Keratinocyte (primary cell): ENCODE results near the gene PIGN. TPM values are rescaled to one million over a fixed set of nuclear protein-coding genes. Genes with fewer than 3 reads are reported as not detected.

Source experiments
- DNase-seq: peaks from one replicate; pipeline ENCODE4 v3.0.0-alpha.2; 2011; ENCODE audit warnings: low read depth, missing footprints, low spot score
- FAIRE-seq: peaks from 2 replicates; lab custom pipeline; 2011; peaks lifted over from hg19 to GRCh38; lab: Jason Lieb, UNC
- H2AFZ ChIP-seq: 2 replicates; pipeline ENCODE4 v1.6.0; 2012; ENCODE audit warnings: low read length, control low read depth, inconsistent platforms; ENCODE audit not compliant: control insufficient read depth
- H3K27ac ChIP-seq: 2 replicates; pipeline ENCODE4 v1.5.1; 2011; ENCODE audit warnings: low read length; ENCODE audit not compliant: control insufficient read depth, insufficient read depth
- H3K27me3 ChIP-seq: 3 replicates; pipeline ENCODE4 v1.6.0; 2011; ENCODE audit warnings: low read length; ENCODE audit not compliant: control insufficient read depth, insufficient read depth; ENCODE audit errors: extremely low read depth
- H3K36me3 ChIP-seq, 2 experiments: 2 replicates in 1 of 2; 3 replicates in 1 of 2; pipeline ENCODE4 v1.5.1; 2011; ENCODE audit warnings: low read length in 2 of 2, mild to moderate bottlenecking in 1 of 2; ENCODE audit not compliant: control insufficient read depth in 2 of 2, insufficient read depth in 2 of 2; ENCODE audit errors: extremely low read depth in 1 of 2
- H3K4me1 ChIP-seq: 3 replicates; pipeline ENCODE4 v1.5.1; 2011; ENCODE audit warnings: low read length; ENCODE audit not compliant: control insufficient read depth, insufficient read depth; ENCODE audit errors: extremely low read depth
- H3K4me2 ChIP-seq: 3 replicates; pipeline ENCODE4 v1.6.0; 2011; ENCODE audit warnings: low read depth, low read length; ENCODE audit not compliant: control insufficient read depth, insufficient read depth; ENCODE audit errors: extremely low read depth
- H3K4me3 ChIP-seq, 3 experiments: fragments of 200-600 bp in 1 of 3; sonication (generic) in 1 of 3; 2 replicates in 2 of 3; 3 replicates in 1 of 3; pipeline ENCODE4 v1.5.1; 2011 to 2016; ENCODE audit warnings: low read length in 3 of 3, mild to moderate bottlenecking in 3 of 3, control low read depth in 2 of 3, inconsistent platforms in 1 of 3, low read depth in 1 of 3, mixed read lengths in 1 of 3, mixed run types in 1 of 3, moderate library complexity in 1 of 3; ENCODE audit not compliant: control insufficient read depth in 2 of 3, insufficient read depth in 2 of 3; ENCODE audit errors: extremely low read depth in 1 of 3
- H3K79me2 ChIP-seq: 2 replicates; pipeline ENCODE4 v1.6.0; 2012; ENCODE audit warnings: low read length; ENCODE audit not compliant: control insufficient read depth, insufficient read depth
- H3K9ac ChIP-seq: 3 replicates; pipeline ENCODE4 v1.6.0; 2011; ENCODE audit warnings: low read length; ENCODE audit not compliant: control insufficient read depth, insufficient read depth; ENCODE audit errors: extremely low read depth
- H3K9me1 ChIP-seq: 3 replicates; pipeline ENCODE4 v1.6.0; 2011; ENCODE audit warnings: low read length; ENCODE audit not compliant: control insufficient read depth, insufficient read depth; ENCODE audit errors: extremely low read depth
- H3K9me3 ChIP-seq: 2 replicates; pipeline ENCODE4 v1.5.1; 2012; ENCODE audit warnings: low read depth, low read length; ENCODE audit not compliant: control insufficient read depth
- H4K20me1 ChIP-seq: 3 replicates; pipeline ENCODE4 v1.6.0; 2011; ENCODE audit warnings: low read length; ENCODE audit not compliant: control insufficient read depth, insufficient read depth; ENCODE audit errors: extremely low read depth
- CTCF ChIP-seq, 3 experiments: IDR thresholded peaks in 1 of 3; conservative IDR thresholded peaks in 1 of 3; optimal IDR thresholded peaks in 1 of 3; 2 replicates in 2 of 3; 3 replicates in 1 of 3; pipeline versions ENCODE3 to v1.5.1; 2011; ENCODE audit warnings: low read length in 3 of 3, mild to moderate bottlenecking in 3 of 3, moderate library complexity in 2 of 3, control low read depth in 1 of 3, inconsistent platforms in 1 of 3; ENCODE audit not compliant: insufficient read depth in 2 of 3; ENCODE audit errors: extremely low read depth in 1 of 3
- EZH2 ChIP-seq: IDR thresholded peaks from one replicate; pipeline ENCODE4 v1.6.1; 2012; ENCODE audit warnings: inconsistent platforms, mild to moderate bottlenecking, low read length, moderate library complexity
- dilution Hi-C: fragments of 300-500 bp; cut with MboI; formaldehyde crosslinking; loops from one replicate; pipeline ENCODE4 v1.7.0; 2020; ENCODE audit warnings: low sequenced_read_pairs; ENCODE audit not compliant: extremely low pct_ligation_motif_present
- polyA plus RNA-seq, 5 experiments: library from polyadenylated mRNA; depleted of rRNA in 3 of 5; stranded (reverse) in 3 of 5; stranded (forward) in 1 of 5; unstranded in 1 of 5; fragments of >200 nt; gene quantifications; 1 replicate in 1 of 5; 2 replicates in 3 of 5; 3 replicates in 1 of 5; pipeline versions ENCODE4 v1.2.1 to v1.2.3, GENCODE V29; 2011 to 2012; ENCODE audit warnings: missing spikeins in 2 of 5, low read depth in 1 of 5, low replicate concordance in 1 of 5

PIGN gene
- polyA plus RNA-seq, 1 donor (not counting 4 experiments of a cell fraction or from before 2014, with no cell fraction given), result 41.2 TPM

- DNase-seq, result no peak
- H3K4me3 ChIP-seq, result no peak overlapping the region
- no peak overlapping the region for H3K4me2 ChIP-seq
- H4K20me1 ChIP-seq, result no peaks in the 10 kb centered on the region
- no peaks in the 10 kb centered on the region for H3K9me1 ChIP-seq
- TF ChIP-seq EZH2 (no peak), CTCF (optimal IDR thresholded peaks at IDR 0.05 in 1 of 3, IDR thresholded peaks at IDR 0.05 in 1 of 3, conservative IDR thresholded peaks at IDR 0.05 in 1 of 3; ENCODE audit: extremely low read depth in 1 of 3, insufficient read depth in 2 of 3, low read length in 3 of 3) (no peak)
- H3K9ac ChIP-seq, result no peak overlapping the region
- H3K9me3 ChIP-seq, result no peaks in the 10 kb centered on the region
- H3K4me1 ChIP-seq, result no peaks in the 10 kb centered on the region
- FAIRE-seq, result no peak
- no peak overlapping the region for H2AFZ ChIP-seq
- no peak overlapping the region for H3K27ac ChIP-seq
- no peaks in the 10 kb centered on the region for H3K27me3 ChIP-seq
- H3K36me3 ChIP-seq, result peaks cover 0 to 2% of the 10 kb centered on the region in 2 experiments
- dilution Hi-C loops, result no loop called here
- peaks cover 22% of the 10 kb centered on the region for H3K79me2 ChIP-seq
These were observed 27.9 kb upstream of the PIGN start for GRCh38 chr18:62214790-62215189.

- Histone ChIP-seq H3K79me2 (peaks cover 42% of the 10 kb centered on the region), H3K4me3 (no peak overlapping the region), H3K9me3 (no peaks in the 10 kb centered on the region), H3K27ac (no peak overlapping the region), H2AFZ (no peak overlapping the region), H3K36me3 (peaks cover 0 to 2% of the 10 kb centered on the region in 2 experiments), H3K4me2 (no peak overlapping the region), H3K4me1 (peaks cover 5% of the 10 kb centered on the region), H3K9me1 (no peaks in the 10 kb centered on the region), H3K27me3 (no peaks in the 10 kb centered on the region), H4K20me1 (no peaks in the 10 kb centered on the region), H3K9ac (no peak overlapping the region)
- DNase-seq (no peak), FAIRE-seq (no peak)
- TF ChIP-seq EZH2, result no peak
- no peak for TF ChIP-seq CTCF (optimal IDR thresholded peaks at IDR 0.05 in 1 of 3, IDR thresholded peaks at IDR 0.05 in 1 of 3, conservative IDR thresholded peaks at IDR 0.05 in 1 of 3; ENCODE audit: extremely low read depth in 1 of 3, insufficient read depth in 2 of 3, low read length in 3 of 3)
- dilution Hi-C loops, result no loop called here
These were observed 24.5 kb upstream of the PIGN start for GRCh38 chr18:62211325-62211828.
